ENCODE measurements around the gene SH3BGRL.
"Not testable (repeated sequence)": the region's sequence is repeated elsewhere in the genome, so short reads cannot be mapped to it uniquely, and the experiment has no call there.

The SH3BGRL gene

GRCh38 chrX:81301877-81302276, 100.0 kb downstream of the SH3BGRL start:
- DNase-seq (ENCODE audit: low read depth) = no peak
- TF ChIP-seq, protein P1, sequence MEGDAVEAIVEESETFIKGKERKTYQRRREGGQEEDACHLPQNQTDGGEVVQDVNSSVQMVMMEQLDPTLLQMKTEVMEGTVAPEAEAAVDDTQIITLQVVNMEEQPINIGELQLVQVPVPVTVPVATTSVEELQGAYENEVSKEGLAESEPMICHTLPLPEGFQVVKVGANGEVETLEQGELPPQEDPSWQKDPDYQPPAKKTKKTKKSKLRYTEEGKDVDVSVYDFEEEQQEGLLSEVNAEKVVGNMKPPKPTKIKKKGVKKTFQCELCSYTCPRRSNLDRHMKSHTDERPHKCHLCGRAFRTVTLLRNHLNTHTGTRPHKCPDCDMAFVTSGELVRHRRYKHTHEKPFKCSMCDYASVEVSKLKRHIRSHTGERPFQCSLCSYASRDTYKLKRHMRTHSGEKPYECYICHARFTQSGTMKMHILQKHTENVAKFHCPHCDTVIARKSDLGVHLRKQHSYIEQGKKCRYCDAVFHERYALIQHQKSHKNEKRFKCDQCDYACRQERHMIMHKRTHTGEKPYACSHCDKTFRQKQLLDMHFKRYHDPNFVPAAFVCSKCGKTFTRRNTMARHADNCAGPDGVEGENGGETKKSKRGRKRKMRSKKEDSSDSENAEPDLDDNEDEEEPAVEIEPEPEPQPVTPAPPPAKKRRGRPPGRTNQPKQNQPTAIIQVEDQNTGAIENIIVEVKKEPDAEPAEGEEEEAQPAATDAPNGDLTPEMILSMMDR (IDR thresholded peaks at IDR 0.05; ENCODE audit: control insufficient read depth, insufficient read depth, low read depth, low read length, missing control alignments) = no peak
- H3K4me3 ChIP-seq (ENCODE audit: control insufficient read depth, low read depth, low read length) = no peak overlapping the region

- DNase-seq (ENCODE audit: low read depth) = no peak
- TF ChIP-seq, protein P1 (IDR thresholded peaks at IDR 0.05; ENCODE audit: control insufficient read depth, insufficient read depth, low read depth, low read length, missing control alignments) = no peak
- no peak overlapping the region for H3K4me3 ChIP-seq (ENCODE audit: control insufficient read depth, low read depth, low read length)
These were observed 102.7 kb downstream of the SH3BGRL start for GRCh38 chrX:81304563-81304962.

GRCh38 chrX:81305240-81305639, 103.3 kb downstream of the SH3BGRL start:
- TF ChIP-seq, protein P1 (IDR thresholded peaks at IDR 0.05; ENCODE audit: control insufficient read depth, insufficient read depth, low read depth, low read length, missing control alignments) = no peak
- H3K4me3 ChIP-seq (ENCODE audit: control insufficient read depth, low read depth, low read length) = no peak overlapping the region
- DNase-seq (ENCODE audit: low read depth) = no peak

GRCh38 chrX:81308086-81308829, 106.4 kb downstream of the SH3BGRL start:
- H3K4me3 ChIP-seq (ENCODE audit: control insufficient read depth, low read depth, low read length) = no peak overlapping the region
- no peak for DNase-seq (ENCODE audit: low read depth)
- TF ChIP-seq, protein P1 (IDR thresholded peaks at IDR 0.05; ENCODE audit: control insufficient read depth, insufficient read depth, low read depth, low read length, missing control alignments) = no peak

DNA sequence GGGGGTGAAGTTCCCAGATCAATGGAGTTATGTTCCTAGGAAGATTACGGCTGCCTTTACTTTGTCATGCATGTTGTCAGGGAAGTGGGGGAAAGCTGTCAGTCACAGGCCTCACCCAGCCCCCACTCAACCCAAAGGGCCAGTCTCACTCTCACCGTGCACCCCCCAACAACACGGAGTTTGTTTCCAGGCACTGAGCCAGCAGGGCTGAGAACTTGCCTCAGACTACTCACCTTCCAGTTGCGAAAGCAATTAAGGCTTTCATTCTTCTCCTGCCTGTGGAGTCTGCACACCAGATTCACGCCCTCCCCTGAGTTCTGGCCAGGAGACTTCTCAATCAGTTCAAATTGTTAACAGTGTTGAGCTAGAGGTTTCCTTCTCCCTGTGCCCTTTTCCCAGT, 114.3 kb downstream of the SH3BGRL start:
- TF ChIP-seq, protein P1 (IDR thresholded peaks at IDR 0.05; ENCODE audit: control insufficient read depth, insufficient read depth, low read depth, low read length, missing control alignments) = no peak
- no peak overlapping the region for H3K4me3 ChIP-seq (ENCODE audit: control insufficient read depth, low read depth, low read length)
- no peak for DNase-seq (ENCODE audit: low read depth)

GRCh38 chrX:81331653-81332052, 129.8 kb downstream of the SH3BGRL start:
- H3K4me3 ChIP-seq (ENCODE audit: control insufficient read depth, low read depth, low read length); DNase-seq (ENCODE audit: low read depth): not testable (repeated sequence)

- TF ChIP-seq, protein P1 (IDR thresholded peaks at IDR 0.05; ENCODE audit: control insufficient read depth, insufficient read depth, low read depth, low read length, missing control alignments) = no peak
- no peak overlapping the region for H3K4me3 ChIP-seq (ENCODE audit: control insufficient read depth, low read depth, low read length)
- DNase-seq (ENCODE audit: low read depth) = no peak
These were observed 134.7 kb downstream of the SH3BGRL start for GRCh38 chrX:81336455-81337152.

All from AG09309 (cell line).